ENCODE measurements around the gene COPG1.
"Not testable (repeated sequence)": the region's sequence is repeated elsewhere in the genome, so short reads cannot be mapped to it uniquely, and the experiment has no call there.

DNA sequence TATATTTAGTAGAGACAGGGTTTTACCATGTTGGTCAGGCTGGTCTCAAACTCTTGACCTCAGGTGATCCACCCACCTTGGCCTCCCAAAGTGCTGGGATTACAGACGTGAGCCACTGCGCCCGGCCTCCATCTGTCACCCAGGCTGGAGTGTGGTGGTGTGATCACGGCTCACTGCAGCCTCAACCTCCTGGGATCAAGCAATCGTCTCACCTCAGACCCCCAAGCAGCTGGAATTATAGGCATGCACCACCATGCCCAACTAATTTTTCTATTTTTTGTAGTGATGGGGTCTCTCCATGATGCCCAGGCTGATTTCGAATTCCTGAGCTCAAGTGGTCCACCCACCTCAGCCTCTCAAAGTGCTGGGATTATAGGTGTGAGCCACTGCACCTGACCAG is 15.6 kb downstream of the COPG1 start:
- TF ChIP-seq CTCF (IDR thresholded peaks at IDR 0.05; ENCODE audit: low read depth, low read length); POLR2A (IDR thresholded peaks at IDR 0.05; ENCODE audit: extremely low read depth, insufficient read length); MYC (IDR thresholded peaks at IDR 0.05; ENCODE audit: low read depth, low read length): not testable (repeated sequence)
- TF ChIP-seq, protein P1, sequence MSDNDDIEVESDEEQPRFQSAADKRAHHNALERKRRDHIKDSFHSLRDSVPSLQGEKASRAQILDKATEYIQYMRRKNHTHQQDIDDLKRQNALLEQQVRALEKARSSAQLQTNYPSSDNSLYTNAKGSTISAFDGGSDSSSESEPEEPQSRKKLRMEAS (IDR thresholded peaks at IDR 0.05; ENCODE audit: low read depth, low read length) = not testable (repeated sequence)

Measured in NB4 (cell line).